ENCODE data around the gene KRT23. TPM values are rescaled to one million over a fixed set of nuclear protein-coding genes. Genes with fewer than 3 reads are reported as not detected.

Gene KRT23
- total and polyA plus RNA-seq, 7 donors, result 0.03 to 1.5 (median 0.25) TPM; not detected in 4

DNA sequence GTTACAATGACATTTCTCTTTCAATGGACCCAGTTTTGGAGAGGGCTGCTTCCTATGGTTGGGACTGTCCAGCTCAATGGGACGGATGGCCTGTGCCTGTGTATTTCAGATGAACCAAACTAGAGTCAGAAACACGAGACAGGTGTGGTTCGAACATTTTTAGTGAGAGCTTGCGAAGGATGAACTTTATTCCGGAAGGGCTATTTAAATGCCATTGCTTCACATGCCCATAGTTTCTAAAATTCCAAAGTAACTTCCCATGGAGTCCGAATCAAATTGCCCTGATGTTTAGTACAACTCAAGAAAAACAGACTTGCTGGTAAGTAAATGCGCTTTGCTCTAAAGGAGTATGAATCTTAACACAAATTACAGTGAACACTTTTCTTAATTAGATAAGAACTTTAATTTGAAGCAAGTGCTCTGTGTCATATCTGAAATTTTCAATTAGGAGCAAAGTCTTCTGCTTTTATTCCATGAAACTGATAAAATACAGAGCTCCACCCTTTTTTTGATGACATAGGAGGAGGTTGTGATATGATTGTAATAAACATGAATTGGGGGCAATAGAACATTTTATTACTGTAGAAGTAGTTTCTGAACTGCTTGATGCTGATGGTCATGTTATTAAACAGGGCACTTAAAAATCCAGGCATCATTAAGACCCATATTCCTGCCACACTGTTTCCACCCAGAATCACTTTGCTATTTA lies 53.7 kb downstream of the KRT23 start:
- Histone ChIP-seq H3K27ac (no peak overlapping the region), H3K4me1 (no peaks in the 10 kb centered on the region), H3K27me3 (ENCODE audit: insufficient read depth in 3 of 3, low read length in 2 of 3) (peaks cover 0 to 13% (median 4%) of the 10 kb centered on the region in 3 donors), H3K9me3 (no peaks in the 10 kb centered on the region), H3K36me3 (ENCODE audit: insufficient read depth in 1 of 2, low read depth in 1 of 2) (no peaks in the 10 kb centered on the region), H3K4me3 (no peak overlapping the region)
- no peak for DNase-seq
- TF ChIP-seq, protein P1, sequence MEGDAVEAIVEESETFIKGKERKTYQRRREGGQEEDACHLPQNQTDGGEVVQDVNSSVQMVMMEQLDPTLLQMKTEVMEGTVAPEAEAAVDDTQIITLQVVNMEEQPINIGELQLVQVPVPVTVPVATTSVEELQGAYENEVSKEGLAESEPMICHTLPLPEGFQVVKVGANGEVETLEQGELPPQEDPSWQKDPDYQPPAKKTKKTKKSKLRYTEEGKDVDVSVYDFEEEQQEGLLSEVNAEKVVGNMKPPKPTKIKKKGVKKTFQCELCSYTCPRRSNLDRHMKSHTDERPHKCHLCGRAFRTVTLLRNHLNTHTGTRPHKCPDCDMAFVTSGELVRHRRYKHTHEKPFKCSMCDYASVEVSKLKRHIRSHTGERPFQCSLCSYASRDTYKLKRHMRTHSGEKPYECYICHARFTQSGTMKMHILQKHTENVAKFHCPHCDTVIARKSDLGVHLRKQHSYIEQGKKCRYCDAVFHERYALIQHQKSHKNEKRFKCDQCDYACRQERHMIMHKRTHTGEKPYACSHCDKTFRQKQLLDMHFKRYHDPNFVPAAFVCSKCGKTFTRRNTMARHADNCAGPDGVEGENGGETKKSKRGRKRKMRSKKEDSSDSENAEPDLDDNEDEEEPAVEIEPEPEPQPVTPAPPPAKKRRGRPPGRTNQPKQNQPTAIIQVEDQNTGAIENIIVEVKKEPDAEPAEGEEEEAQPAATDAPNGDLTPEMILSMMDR (IDR thresholded peaks at IDR 0.05), result no peak
- no peak for ATAC-seq
- 82 to 89% (median 83%) methylated on average over 7 of the region's 7 CpGs for WGBS, 3 donors
- intact Hi-C loops (cut with DNase I), result no loop called here

GRCh38 chr17:40883031-40883430 lies 54.4 kb downstream of the KRT23 start:
- H3K27me3 ChIP-seq (ENCODE audit: insufficient read depth in 3 of 3, low read length in 2 of 3), result peaks cover 0 to 6% (median 4%) of the 10 kb centered on the region in 3 donors
- intact Hi-C loops (cut with DNase I), result no loop called here
- no peak for ATAC-seq
- H3K27ac ChIP-seq, result no peak overlapping the region
- WGBS, 3 donors, result 92 to 100% (median 96%) methylated on average over 1 of the region's 1 CpG
- TF ChIP-seq, protein P1 (IDR thresholded peaks at IDR 0.05), result no peak
- no peaks in the 10 kb centered on the region for H3K36me3 ChIP-seq (ENCODE audit: insufficient read depth in 1 of 2, low read depth in 1 of 2)
- no peaks in the 10 kb centered on the region for H3K9me3 ChIP-seq
- H3K4me1 ChIP-seq, result no peaks in the 10 kb centered on the region
- DNase-seq, result no peak
- H3K4me3 ChIP-seq, result no peak overlapping the region

GRCh38 chr17:40879026-40879425 lies 58.4 kb downstream of the KRT23 start:
- TF ChIP-seq, protein P1 (IDR thresholded peaks at IDR 0.05), result no peak
- Histone ChIP-seq H3K27me3 (ENCODE audit: insufficient read depth in 3 of 3, low read length in 2 of 3) (no peaks in the 10 kb centered on the region), H3K36me3 (ENCODE audit: insufficient read depth in 1 of 2, low read depth in 1 of 2) (no peaks in the 10 kb centered on the region), H3K4me3 (no peak overlapping the region), H3K4me1 (no peaks in the 10 kb centered on the region), H3K27ac (no peak overlapping the region), H3K9me3 (no peaks in the 10 kb centered on the region)
- intact Hi-C loops (cut with DNase I), result no loop called here
- WGBS, 3 donors, result 50 to 81% (median 65%) methylated on average over 1 of the region's 1 CpG
- ATAC-seq (no peak), DNase-seq (no peak)

DNA sequence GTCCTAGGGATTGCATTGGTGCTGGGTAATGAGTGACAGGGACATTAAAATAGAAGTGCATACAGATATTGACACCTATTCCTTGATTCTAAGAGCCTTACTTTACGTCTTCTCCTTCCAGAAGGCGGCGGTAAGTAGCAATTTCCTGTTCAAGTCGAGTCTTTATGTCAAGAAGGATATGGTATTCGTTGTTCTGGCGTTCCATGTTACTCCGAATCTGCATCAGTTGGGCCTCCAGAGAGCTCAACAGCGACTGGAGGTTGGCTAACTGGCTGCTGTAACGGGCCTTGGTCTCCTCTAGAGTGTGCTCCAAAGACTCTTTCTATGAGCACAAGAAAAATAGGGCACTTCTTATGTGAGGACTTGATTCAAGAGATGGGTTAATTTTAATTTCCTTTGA lies 59.4 kb downstream of the KRT23 start:
- Histone ChIP-seq H3K27ac (no peak overlapping the region), H3K9me3 (no peaks in the 10 kb centered on the region), H3K4me1 (no peaks in the 10 kb centered on the region), H3K36me3 (ENCODE audit: insufficient read depth in 1 of 2, low read depth in 1 of 2) (no peaks in the 10 kb centered on the region), H3K27me3 (ENCODE audit: insufficient read depth in 3 of 3, low read length in 2 of 3) (no peaks in the 10 kb centered on the region), H3K4me3 (no peak overlapping the region)
- DNase-seq (no peak), ATAC-seq (no peak)
- intact Hi-C loops (cut with DNase I), result no loop called here
- WGBS, 3 donors, result 87 to 91% (median 91%) methylated on average over 9 of the region's 9 CpGs
- TF ChIP-seq, protein P1 (IDR thresholded peaks at IDR 0.05), result no peak

DNA sequence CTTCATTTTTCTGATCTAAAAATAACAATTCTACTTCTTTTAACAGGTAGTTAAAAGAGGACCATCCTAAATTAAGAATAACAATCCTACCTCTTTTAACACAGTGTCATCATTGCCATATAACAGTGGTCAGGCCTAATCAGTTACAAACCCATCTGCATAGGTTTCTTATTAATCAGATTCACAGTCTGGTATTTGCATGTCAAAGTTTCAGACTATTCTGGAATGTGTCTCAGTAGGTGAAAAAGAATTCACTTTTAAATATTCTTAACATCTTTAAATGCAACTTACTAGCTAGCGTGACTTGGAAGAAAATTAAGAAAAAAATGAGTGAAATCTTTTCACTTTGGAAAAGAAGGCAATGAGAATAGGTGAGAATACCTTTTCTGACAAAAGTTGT lies 63.6 kb downstream of the KRT23 start:
- intact Hi-C loops (cut with DNase I), result no loop called here
- H3K27ac ChIP-seq, result no peak overlapping the region
- no peaks in the 10 kb centered on the region for H3K4me1 ChIP-seq
- WGBS, 3 donors, result 60 to 100% (median 99%) methylated on average over 1 of the region's 1 CpG
- H3K9me3 ChIP-seq, result no peaks in the 10 kb centered on the region
- no peaks in the 10 kb centered on the region for H3K36me3 ChIP-seq (ENCODE audit: insufficient read depth in 1 of 2, low read depth in 1 of 2)
- DNase-seq, result no peak
- H3K27me3 ChIP-seq (ENCODE audit: insufficient read depth in 3 of 3, low read length in 2 of 3), result no peaks in the 10 kb centered on the region
- TF ChIP-seq, protein P1 (IDR thresholded peaks at IDR 0.05), result no peak
- no peak overlapping the region for H3K4me3 ChIP-seq
- no peak for ATAC-seq
